ENCODE results near the gene CACNA1C. TPM values are rescaled to one million over a fixed set of nuclear protein-coding genes. Genes with fewer than 3 reads are reported as not detected.

The CACNA1C gene
- total and polyA plus RNA-seq, 2 donors (not counting 1 experiment from before 2014, with no cell fraction given): 7.6 to 11.4 TPM

DNA sequence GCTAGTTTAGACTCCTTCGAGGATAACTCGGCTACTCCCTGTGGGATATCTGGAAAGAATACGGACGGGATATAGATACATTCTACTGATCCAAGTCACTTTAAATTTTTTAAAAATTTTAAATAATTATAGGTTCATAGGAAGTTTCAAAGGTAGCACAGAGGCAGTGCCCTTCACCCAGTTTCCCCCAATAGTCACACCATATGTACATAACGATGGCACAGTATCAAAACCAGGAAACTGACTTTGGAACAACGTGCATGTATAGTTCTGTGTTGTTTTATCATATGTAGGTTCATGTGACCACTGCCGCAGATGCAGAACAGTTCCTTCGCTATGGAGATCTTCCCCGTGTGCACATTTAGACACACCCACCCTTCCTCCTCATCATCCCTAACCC lies 352.3 kb downstream of the CACNA1C start:
- H3K4me2 ChIP-seq (ENCODE audit: extremely low read depth, insufficient read depth, low read length): no peak overlapping the region
- no peaks in the 10 kb centered on the region for H3K4me1 ChIP-seq (ENCODE audit: control insufficient read depth, extremely low read depth, insufficient read depth, low read length)
- no peaks in the 10 kb centered on the region for H3K79me2 ChIP-seq (ENCODE audit: control insufficient read depth, insufficient read depth, low read length)
- H3K36me3 ChIP-seq (ENCODE audit: control insufficient read depth, insufficient read depth, low read length): no peaks in the 10 kb centered on the region
- H2AFZ ChIP-seq (ENCODE audit: low read length): no peak overlapping the region
- H3K4me3 ChIP-seq (replicated peaks in 1 of 4; ENCODE audit: control extremely low read depth in 1 of 4, insufficient read depth in 1 of 4, low read depth in 3 of 4, low read length in 4 of 4): no peak overlapping the region
- no peaks in the 10 kb centered on the region for H4K20me1 ChIP-seq (ENCODE audit: control insufficient read depth, extremely low read depth, insufficient read depth, low read length)
- no peak for DNase-seq (ENCODE audit: low read depth in 2 of 2)
- TF ChIP-seq EZH2 (IDR thresholded peaks at IDR 0.05; ENCODE audit: low read length, missing control alignments): no peak
- TF ChIP-seq, protein P1, sequence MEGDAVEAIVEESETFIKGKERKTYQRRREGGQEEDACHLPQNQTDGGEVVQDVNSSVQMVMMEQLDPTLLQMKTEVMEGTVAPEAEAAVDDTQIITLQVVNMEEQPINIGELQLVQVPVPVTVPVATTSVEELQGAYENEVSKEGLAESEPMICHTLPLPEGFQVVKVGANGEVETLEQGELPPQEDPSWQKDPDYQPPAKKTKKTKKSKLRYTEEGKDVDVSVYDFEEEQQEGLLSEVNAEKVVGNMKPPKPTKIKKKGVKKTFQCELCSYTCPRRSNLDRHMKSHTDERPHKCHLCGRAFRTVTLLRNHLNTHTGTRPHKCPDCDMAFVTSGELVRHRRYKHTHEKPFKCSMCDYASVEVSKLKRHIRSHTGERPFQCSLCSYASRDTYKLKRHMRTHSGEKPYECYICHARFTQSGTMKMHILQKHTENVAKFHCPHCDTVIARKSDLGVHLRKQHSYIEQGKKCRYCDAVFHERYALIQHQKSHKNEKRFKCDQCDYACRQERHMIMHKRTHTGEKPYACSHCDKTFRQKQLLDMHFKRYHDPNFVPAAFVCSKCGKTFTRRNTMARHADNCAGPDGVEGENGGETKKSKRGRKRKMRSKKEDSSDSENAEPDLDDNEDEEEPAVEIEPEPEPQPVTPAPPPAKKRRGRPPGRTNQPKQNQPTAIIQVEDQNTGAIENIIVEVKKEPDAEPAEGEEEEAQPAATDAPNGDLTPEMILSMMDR (conservative IDR thresholded peaks at IDR 0.05 in 1 of 2, IDR thresholded peaks at IDR 0.05 in 1 of 2; ENCODE audit: low read depth in 1 of 2, low read length in 2 of 2): no peak
- no peaks in the 10 kb centered on the region for H3K9me3 ChIP-seq (ENCODE audit: control insufficient read depth, insufficient read depth, low read depth, low read length)
- H3K9ac ChIP-seq (ENCODE audit: insufficient read depth, low read length): no peak overlapping the region
- H3K27me3 ChIP-seq (ENCODE audit: control insufficient read depth, insufficient read depth, low read length): no peaks in the 10 kb centered on the region
- no peak overlapping the region for H3K27ac ChIP-seq (ENCODE audit: insufficient read depth, low read length)

DNA sequence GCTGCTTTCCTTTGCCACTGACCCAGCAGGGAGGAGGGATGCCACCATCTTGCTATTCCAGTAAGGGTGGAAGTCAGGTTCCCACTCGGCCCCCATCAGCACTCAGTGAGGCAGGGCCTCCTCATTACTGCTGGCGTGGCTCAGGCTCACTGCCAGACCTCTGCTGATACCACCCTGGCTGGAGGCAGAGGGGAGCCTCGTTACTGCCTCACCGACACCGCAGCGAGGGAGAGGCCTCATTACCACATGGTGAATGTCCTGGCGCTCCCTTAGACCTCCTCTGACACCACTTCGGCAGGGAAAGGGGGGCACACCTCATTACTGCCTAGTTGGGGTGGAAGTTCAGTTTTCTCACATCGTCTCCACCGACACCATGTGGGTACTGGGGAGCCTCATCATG lies 354.1 kb downstream of the CACNA1C start:
- no peaks in the 10 kb centered on the region for H3K79me2 ChIP-seq (ENCODE audit: control insufficient read depth, insufficient read depth, low read length)
- no peak overlapping the region for H3K9ac ChIP-seq (ENCODE audit: insufficient read depth, low read length)
- no peak overlapping the region for H3K4me2 ChIP-seq (ENCODE audit: extremely low read depth, insufficient read depth, low read length)
- TF ChIP-seq, protein P1 (conservative IDR thresholded peaks at IDR 0.05 in 1 of 2, IDR thresholded peaks at IDR 0.05 in 1 of 2; ENCODE audit: low read depth in 1 of 2, low read length in 2 of 2): no peak
- TF ChIP-seq EZH2 (IDR thresholded peaks at IDR 0.05; ENCODE audit: low read length, missing control alignments): no peak
- H3K27me3 ChIP-seq (ENCODE audit: control insufficient read depth, insufficient read depth, low read length): no peaks in the 10 kb centered on the region
- no peak overlapping the region for H3K27ac ChIP-seq (ENCODE audit: insufficient read depth, low read length)
- no peaks in the 10 kb centered on the region for H3K9me3 ChIP-seq (ENCODE audit: control insufficient read depth, insufficient read depth, low read depth, low read length)
- no peaks in the 10 kb centered on the region for H3K4me1 ChIP-seq (ENCODE audit: control insufficient read depth, extremely low read depth, insufficient read depth, low read length)
- H3K36me3 ChIP-seq (ENCODE audit: control insufficient read depth, insufficient read depth, low read length): no peaks in the 10 kb centered on the region
- H3K4me3 ChIP-seq (replicated peaks in 1 of 4; ENCODE audit: control extremely low read depth in 1 of 4, insufficient read depth in 1 of 4, low read depth in 3 of 4, low read length in 4 of 4): no peak overlapping the region
- no peak overlapping the region for H2AFZ ChIP-seq (ENCODE audit: low read length)
- no peak for DNase-seq (ENCODE audit: low read depth in 2 of 2)
- no peaks in the 10 kb centered on the region for H4K20me1 ChIP-seq (ENCODE audit: control insufficient read depth, extremely low read depth, insufficient read depth, low read length)

DNA sequence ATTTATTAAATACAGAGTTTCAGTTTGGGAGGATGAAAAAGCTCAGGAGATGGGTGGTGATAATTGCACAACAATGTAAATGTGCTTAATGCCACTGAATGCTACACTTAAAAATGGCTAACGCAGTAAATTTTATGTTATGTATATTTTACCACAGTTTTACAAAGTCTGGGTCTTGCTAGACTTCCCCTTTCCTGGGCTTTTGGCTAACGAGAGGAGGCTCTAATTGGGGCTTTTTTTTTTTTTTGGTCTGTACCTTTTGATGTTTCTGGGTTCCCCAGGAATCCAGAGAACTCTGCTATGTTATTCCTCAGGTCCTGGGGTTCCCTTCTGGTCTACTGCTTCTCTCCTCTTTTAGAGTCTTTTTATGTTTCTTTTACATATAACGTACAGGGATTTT lies 355.5 kb downstream of the CACNA1C start:
- Histone ChIP-seq H3K4me3 (replicated peaks in 1 of 4; ENCODE audit: control extremely low read depth in 1 of 4, insufficient read depth in 1 of 4, low read depth in 3 of 4, low read length in 4 of 4) (no peak overlapping the region), H3K27me3 (ENCODE audit: control insufficient read depth, insufficient read depth, low read length) (no peaks in the 10 kb centered on the region), H3K4me1 (ENCODE audit: control insufficient read depth, extremely low read depth, insufficient read depth, low read length) (no peaks in the 10 kb centered on the region), H3K79me2 (ENCODE audit: control insufficient read depth, insufficient read depth, low read length) (no peaks in the 10 kb centered on the region), H3K9me3 (ENCODE audit: control insufficient read depth, insufficient read depth, low read depth, low read length) (no peaks in the 10 kb centered on the region), H2AFZ (ENCODE audit: low read length) (no peak overlapping the region), H3K36me3 (ENCODE audit: control insufficient read depth, insufficient read depth, low read length) (no peaks in the 10 kb centered on the region), H3K9ac (ENCODE audit: insufficient read depth, low read length) (no peak overlapping the region), H3K27ac (ENCODE audit: insufficient read depth, low read length) (no peak overlapping the region), H4K20me1 (ENCODE audit: control insufficient read depth, extremely low read depth, insufficient read depth, low read length) (no peaks in the 10 kb centered on the region), H3K4me2 (ENCODE audit: extremely low read depth, insufficient read depth, low read length) (no peak overlapping the region)
- no peak for DNase-seq (ENCODE audit: low read depth in 2 of 2)
- TF ChIP-seq EZH2 (IDR thresholded peaks at IDR 0.05; ENCODE audit: low read length, missing control alignments): no peak
- TF ChIP-seq, protein P1 (conservative IDR thresholded peaks at IDR 0.05 in 1 of 2, IDR thresholded peaks at IDR 0.05 in 1 of 2; ENCODE audit: low read depth in 1 of 2, low read length in 2 of 2): no peak
